ENCODE data around the gene SPATA31D1. TPM values are rescaled to one million over a fixed set of nuclear protein-coding genes. Genes with fewer than 3 reads are reported as not detected.
"Not testable (repeated sequence)": the region's sequence is repeated elsewhere in the genome, so short reads cannot be mapped to it uniquely, and the experiment has no call there.

The SPATA31D1 gene
- not detected for total RNA-seq
- polyA plus RNA-seq (2013, experiment 1 of 2): not detected
- not detected for polyA plus RNA-seq (2013, experiment 2 of 2)
- long read RNA-seq, experiment 1: 0 reads
- long read RNA-seq, experiment 2: 0 reads
- long read RNA-seq, experiment 3: 0 reads
- long read RNA-seq, experiment 4: 0 reads

DNA sequence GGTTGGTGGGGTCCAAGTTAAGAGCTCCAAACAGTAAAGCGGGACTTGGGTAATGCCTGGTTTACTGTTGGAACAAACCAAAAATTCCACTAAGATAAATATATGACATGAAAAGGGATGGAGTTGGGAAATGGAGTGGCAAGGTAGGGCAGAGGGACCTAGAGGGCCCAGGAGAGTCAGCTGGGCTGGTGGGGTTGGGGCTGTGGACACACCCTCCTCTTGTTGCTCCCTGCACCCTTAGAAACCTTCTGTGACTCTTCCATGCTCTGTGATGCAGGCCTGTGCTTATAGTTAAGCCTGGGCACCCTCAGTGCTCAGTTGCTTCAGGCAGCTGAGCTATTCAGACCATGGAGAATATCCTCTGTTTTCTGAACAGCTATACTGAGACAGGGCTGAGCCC is at the start of gene SPATA31D1:
TSS of gene SPATA31D1 (plus strand) at position 301 of the 400 bp plus-strand sequence. CDS start at position 348, 47 bp downstream.
- not testable (repeated sequence) for H3K4me1 ChIP-seq (ENCODE audit: control insufficient read depth, insufficient read depth, low read length); H3K27ac ChIP-seq (ENCODE audit: low read depth, low read length); H3K9me3 ChIP-seq (ENCODE audit: control insufficient read depth, low read length); H3K4me3 Mint-ChIP-seq; H3K27ac Mint-ChIP-seq; H3K4me1 Mint-ChIP-seq; H3K27me3 ChIP-seq (ENCODE audit: control insufficient read depth, insufficient read depth, low read length, poor library complexity, severe bottlenecking); H3K36me3 Mint-ChIP-seq (ENCODE audit: low read depth); H3K4me3 ChIP-seq (ENCODE audit: low read length); H3K9ac ChIP-seq (ENCODE audit: extremely low read depth, low read length, poor library complexity, severe bottlenecking); DNase-seq; H3K36me3 ChIP-seq (ENCODE audit: control insufficient read depth, insufficient read depth, low read length); H3K9me3 Mint-ChIP-seq
- 90% methylated on average over 1 of the region's 1 CpG; no CpG with 5 or more reads in 1 of the 2 experiments for WGBS, 2 experiments (ENCODE audit: insufficient coverage in 1 of 2, insufficient read length in 1 of 2)
- peaks cover 70% of the 10 kb centered on the region for H3K27me3 Mint-ChIP-seq (ENCODE audit: insufficient read depth)

DNA sequence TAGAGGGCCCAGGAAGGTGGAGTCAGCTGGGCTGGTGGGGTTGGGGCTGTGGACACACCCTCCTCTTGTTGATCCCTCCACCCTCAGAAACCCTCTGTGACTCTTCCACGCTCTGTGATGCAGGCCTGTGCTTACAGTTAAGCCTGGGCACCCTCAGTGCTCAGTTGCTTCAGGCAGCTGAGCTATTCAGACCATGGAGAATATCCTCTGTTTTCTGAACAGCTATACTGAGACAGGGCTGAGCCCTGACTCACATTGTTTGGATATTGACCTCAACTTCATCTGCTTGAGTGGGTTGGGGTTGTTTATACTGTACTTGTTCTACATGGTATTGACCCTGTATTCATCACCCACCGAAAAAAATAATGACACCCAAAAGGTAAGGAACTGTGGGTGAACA is 45.2 kb upstream of the SPATA31D1 start, which contains the start of gene SPATA31D3:
TSS of gene SPATA31D3 (plus strand) at position 108 of the 400 bp plus-strand sequence. CDS start at position 194, 86 bp downstream.
- WGBS, 2 experiments (ENCODE audit: insufficient coverage in 1 of 2, insufficient read length in 1 of 2): no CpG with 5 or more reads among the region's 2 CpGs
- not testable (repeated sequence) for H3K4me1 Mint-ChIP-seq; H3K4me3 Mint-ChIP-seq; DNase-seq; H3K27ac ChIP-seq (ENCODE audit: low read depth, low read length); H3K9me3 Mint-ChIP-seq; H3K9me3 ChIP-seq (ENCODE audit: control insufficient read depth, low read length); H3K4me1 ChIP-seq (ENCODE audit: control insufficient read depth, insufficient read depth, low read length); H3K27ac Mint-ChIP-seq; H3K27me3 Mint-ChIP-seq (ENCODE audit: insufficient read depth); H3K4me3 ChIP-seq (ENCODE audit: low read length); H3K36me3 ChIP-seq (ENCODE audit: control insufficient read depth, insufficient read depth, low read length); H3K36me3 Mint-ChIP-seq (ENCODE audit: low read depth); H3K27me3 ChIP-seq (ENCODE audit: control insufficient read depth, insufficient read depth, low read length, poor library complexity, severe bottlenecking); H3K9ac ChIP-seq (ENCODE audit: extremely low read depth, low read length, poor library complexity, severe bottlenecking)

DNA sequence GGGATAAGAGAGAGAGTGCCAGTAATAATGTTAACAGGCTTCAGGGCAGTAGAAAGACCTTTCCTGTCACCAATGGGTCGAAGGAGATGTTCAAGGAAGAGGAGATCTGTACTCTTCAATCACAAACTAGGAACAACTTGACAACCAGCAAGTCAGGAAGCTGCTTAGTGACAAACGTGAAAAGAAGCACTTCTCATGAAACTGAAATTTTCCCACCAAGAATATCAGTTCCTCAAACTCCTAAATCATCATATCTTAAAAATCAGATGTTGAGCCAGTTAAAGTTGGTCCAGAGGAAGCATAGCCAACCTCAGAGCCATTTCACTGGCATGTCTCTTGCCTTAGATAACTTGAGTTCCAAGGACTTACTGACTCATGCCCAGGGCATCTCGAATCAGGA is 39.9 kb upstream of the SPATA31D1 start:
- no CpG with 5 or more reads among the region's 3 CpGs for WGBS, 2 experiments (ENCODE audit: insufficient coverage in 1 of 2, insufficient read length in 1 of 2)
- not testable (repeated sequence) for DNase-seq; H3K4me1 Mint-ChIP-seq; H3K36me3 ChIP-seq (ENCODE audit: control insufficient read depth, insufficient read depth, low read length); H3K9me3 Mint-ChIP-seq; H3K27ac Mint-ChIP-seq; H3K36me3 Mint-ChIP-seq (ENCODE audit: low read depth); H3K4me3 Mint-ChIP-seq; H3K27me3 ChIP-seq (ENCODE audit: control insufficient read depth, insufficient read depth, low read length, poor library complexity, severe bottlenecking); H3K4me1 ChIP-seq (ENCODE audit: control insufficient read depth, insufficient read depth, low read length); H3K9ac ChIP-seq (ENCODE audit: extremely low read depth, low read length, poor library complexity, severe bottlenecking); H3K27ac ChIP-seq (ENCODE audit: low read depth, low read length); H3K9me3 ChIP-seq (ENCODE audit: control insufficient read depth, low read length); H3K4me3 ChIP-seq (ENCODE audit: low read length)
- H3K27me3 Mint-ChIP-seq (ENCODE audit: insufficient read depth): peaks cover 19% of the 10 kb centered on the region

GRCh38 chr9:81953096-81953495 is 35.5 kb upstream of the SPATA31D1 start:
- Mint-ChIP-seq H3K4me3 (no peak overlapping the region), H3K9me3 (peaks cover 35% of the 10 kb centered on the region), H3K27ac (no peak overlapping the region), H3K27me3 (ENCODE audit: insufficient read depth) (peaks cover 19% of the 10 kb centered on the region), H3K4me1 (no peaks in the 10 kb centered on the region), H3K36me3 (ENCODE audit: low read depth) (peaks cover 2% of the 10 kb centered on the region)
- no peak for DNase-seq
- Histone ChIP-seq H3K9ac (ENCODE audit: extremely low read depth, low read length, poor library complexity, severe bottlenecking) (no peak overlapping the region), H3K4me1 (ENCODE audit: control insufficient read depth, insufficient read depth, low read length) (no peaks in the 10 kb centered on the region), H3K27ac (ENCODE audit: low read depth, low read length) (no peak overlapping the region), H3K9me3 (ENCODE audit: control insufficient read depth, low read length) (peaks cover 15% of the 10 kb centered on the region), H3K4me3 (ENCODE audit: low read length) (no peak overlapping the region), H3K36me3 (ENCODE audit: control insufficient read depth, insufficient read depth, low read length) (no peaks in the 10 kb centered on the region), H3K27me3 (ENCODE audit: control insufficient read depth, insufficient read depth, low read length, poor library complexity, severe bottlenecking) (no peaks in the 10 kb centered on the region)
- no peak for TF ChIP-seq CTCF (conservative IDR thresholded peaks at IDR 0.05)
- WGBS, 2 experiments (ENCODE audit: insufficient coverage in 1 of 2, insufficient read length in 1 of 2): no CpG with 5 or more reads among the region's 1 CpG
